GM18873 (cell line): ENCODE results near the gene OPN3.

Source experiments
- ATAC-seq: cut with Tn5 transposase; IDR thresholded peaks from one replicate; pipeline ENCODE4 v1.9.1; 2021; ENCODE audit warnings: mild to moderate bottlenecking, moderate library complexity, moderate number of reproducible peaks; ENCODE audit not compliant: unreplicated experiment, low FRiP score

OPN3 gene

GRCh38 chr1:241593186-241593585, 47.0 kb downstream of the OPN3 start:
- no peak for ATAC-seq

- ATAC-seq, result peak; percentile 55
These were observed 47.8 kb downstream of the OPN3 start for GRCh38 chr1:241592273-241592958.

- no peak for ATAC-seq
These were observed 48.4 kb downstream of the OPN3 start for GRCh38 chr1:241591736-241592135.

GRCh38 chr1:241591317-241591716, 48.9 kb downstream of the OPN3 start:
- ATAC-seq, result no peak

GRCh38 chr1:241590719-241591118, 49.5 kb downstream of the OPN3 start:
- ATAC-seq, result no peak

GRCh38 chr1:241589521-241589920, 50.6 kb downstream of the OPN3 start:
- no peak for ATAC-seq

GRCh38 chr1:241586905-241587512, 53.2 kb downstream of the OPN3 start:
- no peak for ATAC-seq

- no peak for ATAC-seq
These were observed 57.2 kb downstream of the OPN3 start for GRCh38 chr1:241582921-241583321.

- ATAC-seq, result no peak
These were observed 60.7 kb downstream of the OPN3 start for GRCh38 chr1:241579434-241579833.

- no peak for ATAC-seq
These were observed 66.0 kb downstream of the OPN3 start for GRCh38 chr1:241574154-241574553.

- no peak for ATAC-seq
These were observed 70.3 kb downstream of the OPN3 start for GRCh38 chr1:241569848-241570247.

GRCh38 chr1:241560849-241561187, 79.4 kb downstream of the OPN3 start:
- no peak for ATAC-seq

GRCh38 chr1:241560146-241560848, 79.9 kb downstream of the OPN3 start:
- no peak for ATAC-seq

- ATAC-seq, result no peak
These were observed 82.5 kb downstream of the OPN3 start for GRCh38 chr1:241557551-241558193.

GRCh38 chr1:241557031-241557430, 83.1 kb downstream of the OPN3 start:
- ATAC-seq, result no peak

GRCh38 chr1:241555526-241555925, 84.6 kb downstream of the OPN3 start:
- ATAC-seq, result no peak

- ATAC-seq, result no peak
These were observed 86.1 kb downstream of the OPN3 start for GRCh38 chr1:241553886-241554592.

GRCh38 chr1:241551759-241552638, 88.2 kb downstream of the OPN3 start:
- no peak for ATAC-seq

- ATAC-seq, result no peak
These were observed 89.9 kb downstream of the OPN3 start for GRCh38 chr1:241550318-241550717.

- no peak for ATAC-seq
These were observed 92.2 kb downstream of the OPN3 start for GRCh38 chr1:241548008-241548407.
